NT2/D1 (cell line): ENCODE results near the gene GLUL.

Source experiments
- DNase-seq: peaks from one replicate; pipeline ENCODE4 v3.0.0-alpha.2; 2011; ENCODE audit warnings: low read depth, low spot score
- H3K27me3 ChIP-seq: 2 replicates; pipeline ENCODE4 v1.6.0; 2011; ENCODE audit warnings: mild to moderate bottlenecking; ENCODE audit not compliant: insufficient read length, insufficient read depth
- H3K36me3 ChIP-seq: 2 replicates; pipeline ENCODE4 v1.6.1; 2011; ENCODE audit warnings: mild to moderate bottlenecking, low read length, mixed read lengths; ENCODE audit not compliant: insufficient read depth, insufficient read length
- H3K4me1 ChIP-seq: 2 replicates; pipeline ENCODE4 v1.5.1; 2011; ENCODE audit not compliant: insufficient read depth, insufficient read length
- H3K4me3 ChIP-seq: 2 replicates; pipeline ENCODE4 v1.5.1; 2011; ENCODE audit warnings: low read depth; ENCODE audit not compliant: insufficient read length
- H3K9ac ChIP-seq: 2 replicates; pipeline ENCODE4 v1.6.0; 2011; ENCODE audit warnings: low read depth; ENCODE audit not compliant: insufficient read length
- H3K9me3 ChIP-seq: 2 replicates; pipeline ENCODE4 v1.5.1; 2011; ENCODE audit warnings: mild to moderate bottlenecking, low read length; ENCODE audit not compliant: insufficient read depth
- SUZ12 ChIP-seq: IDR thresholded peaks from 2 replicates; pipeline ENCODE4 v1.6.1; 2011; ENCODE audit not compliant: insufficient read length, insufficient read depth; ENCODE audit errors: extremely low read depth
- YY1 ChIP-seq: IDR thresholded peaks from 2 replicates; pipeline ENCODE4 v1.6.1; 2011; ENCODE audit not compliant: insufficient read length, insufficient read depth
- ZNF274 ChIP-seq: IDR thresholded peaks from 2 replicates; pipeline ENCODE4 v1.6.1; 2011; ENCODE audit warnings: mild to moderate bottlenecking, low read depth, low read length

The GLUL gene

DNA sequence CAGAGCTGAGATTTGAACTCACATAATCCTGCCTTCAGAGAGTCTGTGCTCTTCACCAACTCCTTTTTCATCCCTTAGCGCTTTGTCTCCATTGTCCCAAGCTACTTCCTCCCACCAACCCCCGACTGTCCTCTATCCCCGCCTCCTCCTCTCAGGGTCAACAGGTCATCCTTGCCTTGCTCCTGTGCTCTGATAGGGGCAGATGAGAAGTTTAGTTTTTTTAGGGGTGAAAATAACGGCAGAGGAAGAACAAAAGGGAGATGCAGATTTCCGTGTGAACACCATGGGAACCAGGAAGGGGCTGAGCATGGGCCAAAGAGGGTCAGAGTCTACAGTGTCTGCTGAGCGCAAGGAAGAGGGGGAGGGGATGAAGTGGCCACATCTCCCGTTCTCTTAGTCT, 31.9 kb downstream of the GLUL start:
- Histone ChIP-seq H3K9me3 (no peaks in the 10 kb centered on the region), H3K4me1 (peaks cover 9% of the 10 kb centered on the region), H3K36me3 (no peaks in the 10 kb centered on the region), H3K27me3 (no peaks in the 10 kb centered on the region), H3K4me3 (no peak overlapping the region), H3K9ac (no peak overlapping the region)
- no peak for DNase-seq
- TF ChIP-seq SUZ12, result no peak
- TF ChIP-seq ZNF274, result no peak
- TF ChIP-seq YY1, result no peak

DNA sequence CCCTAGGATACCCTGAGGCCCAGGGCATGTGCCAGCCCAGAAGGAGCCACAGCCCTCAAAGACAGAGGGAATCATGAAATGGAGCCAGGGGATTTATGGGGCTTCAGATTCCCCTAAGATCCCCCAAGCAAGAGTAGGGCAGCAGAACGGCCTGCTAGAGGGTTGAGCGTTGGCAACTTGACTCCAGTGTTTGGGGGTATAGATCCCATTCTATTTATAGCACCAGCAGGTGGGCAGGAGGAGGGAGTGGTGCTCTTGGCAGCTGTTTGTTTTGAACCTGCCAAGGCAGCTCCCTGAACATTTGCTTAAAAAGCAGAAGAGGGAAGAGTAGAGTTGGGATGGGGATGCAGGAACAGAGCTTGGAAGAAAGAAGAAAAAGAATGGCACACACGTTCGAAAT, 33.7 kb downstream of the GLUL start:
- Histone ChIP-seq H3K4me3 (no peak overlapping the region), H3K9me3 (no peaks in the 10 kb centered on the region), H3K36me3 (no peaks in the 10 kb centered on the region), H3K4me1 (peaks cover 9% of the 10 kb centered on the region), H3K9ac (no peak overlapping the region), H3K27me3 (no peaks in the 10 kb centered on the region)
- no peak for TF ChIP-seq ZNF274
- no peak for DNase-seq

DNA sequence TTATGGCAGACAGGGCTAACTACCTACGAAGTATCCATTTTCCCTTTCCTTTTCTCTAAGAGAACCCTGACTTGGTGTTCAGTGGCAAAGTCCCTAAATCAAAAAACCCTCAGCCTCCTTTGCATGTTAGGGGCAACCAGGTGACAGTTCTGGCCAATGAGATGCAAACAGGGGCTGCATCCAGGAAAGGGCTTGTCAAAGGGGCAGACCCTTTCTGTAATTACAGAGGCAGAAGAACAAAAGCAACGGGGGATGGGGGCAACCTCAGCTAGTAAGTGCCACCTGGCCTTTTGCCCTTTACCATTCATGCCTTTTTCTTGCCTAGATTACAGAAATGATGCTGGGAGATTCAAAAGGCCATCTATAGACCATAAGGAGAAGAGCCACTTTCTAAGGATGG, 34.4 kb downstream of the GLUL start:
- H3K9me3 ChIP-seq, result no peaks in the 10 kb centered on the region
- no peaks in the 10 kb centered on the region for H3K36me3 ChIP-seq
- no peak overlapping the region for H3K4me3 ChIP-seq
- DNase-seq, result peak; percentile 46
- TF ChIP-seq YY1, result no peak
- TF ChIP-seq SUZ12, result no peak
- TF ChIP-seq ZNF274, result no peak
- H3K27me3 ChIP-seq, result no peaks in the 10 kb centered on the region
- no peak overlapping the region for H3K9ac ChIP-seq
- H3K4me1 ChIP-seq, result peaks cover 9% of the 10 kb centered on the region

DNA sequence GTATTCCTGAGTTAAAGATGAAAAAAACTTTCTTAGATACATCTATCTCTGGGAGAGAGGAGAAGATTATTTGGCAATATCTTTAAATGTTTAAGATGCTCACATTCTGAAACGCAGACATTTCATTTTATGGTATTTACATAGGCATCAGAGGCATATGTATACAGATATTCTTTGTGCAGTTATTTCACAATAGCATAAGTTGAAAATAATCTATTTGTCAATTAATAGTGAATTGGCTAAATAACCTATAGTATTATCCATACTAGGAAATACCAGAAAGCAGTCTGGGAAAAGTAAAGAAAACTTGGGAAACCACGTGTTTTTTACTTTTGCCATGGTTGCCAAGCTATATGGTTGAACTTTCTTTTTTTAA, 35.9 kb downstream of the GLUL start:
- no peak overlapping the region for H3K4me3 ChIP-seq

DNA sequence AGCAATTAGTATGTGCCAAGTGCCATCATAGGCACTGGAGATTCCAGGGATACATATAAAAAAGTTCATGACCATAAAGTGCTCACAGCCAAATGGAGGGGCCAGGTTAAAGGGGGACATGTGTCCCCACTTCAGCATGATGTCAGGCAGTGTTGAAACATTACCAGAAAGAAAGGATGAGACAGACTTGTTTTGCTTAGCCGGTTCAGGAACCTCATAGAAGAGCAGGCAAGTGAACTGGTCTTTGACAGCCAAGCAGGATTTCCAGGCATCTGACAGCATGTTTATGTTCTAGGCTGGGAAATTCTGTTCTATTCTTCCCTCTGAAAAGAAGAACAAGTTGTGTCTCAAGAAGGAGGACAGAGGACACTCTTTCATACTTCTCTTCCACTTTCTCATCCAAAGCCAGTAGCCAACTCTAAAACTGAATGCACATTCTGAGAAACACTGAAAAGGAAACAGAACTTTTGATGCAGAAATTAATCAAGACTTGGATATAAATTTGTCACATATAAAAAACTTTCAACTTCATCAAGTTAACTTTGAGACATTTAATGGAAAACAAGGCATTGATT, 39.7 kb downstream of the GLUL start:
- TF ChIP-seq SUZ12, result no peak
- TF ChIP-seq YY1, result no peak
- no peak for TF ChIP-seq ZNF274

More for the DNA sequence above, 35.9 kb downstream of the GLUL start:
- no peak for TF ChIP-seq YY1
- TF ChIP-seq ZNF274, result no peak
- no peak for TF ChIP-seq SUZ12
- Histone ChIP-seq H3K9ac (no peak overlapping the region), H3K36me3 (no peaks in the 10 kb centered on the region), H3K9me3 (no peaks in the 10 kb centered on the region), H3K27me3 (no peaks in the 10 kb centered on the region), H3K4me1 (peaks cover 9% of the 10 kb centered on the region)
- DNase-seq, result no peak

DNA sequence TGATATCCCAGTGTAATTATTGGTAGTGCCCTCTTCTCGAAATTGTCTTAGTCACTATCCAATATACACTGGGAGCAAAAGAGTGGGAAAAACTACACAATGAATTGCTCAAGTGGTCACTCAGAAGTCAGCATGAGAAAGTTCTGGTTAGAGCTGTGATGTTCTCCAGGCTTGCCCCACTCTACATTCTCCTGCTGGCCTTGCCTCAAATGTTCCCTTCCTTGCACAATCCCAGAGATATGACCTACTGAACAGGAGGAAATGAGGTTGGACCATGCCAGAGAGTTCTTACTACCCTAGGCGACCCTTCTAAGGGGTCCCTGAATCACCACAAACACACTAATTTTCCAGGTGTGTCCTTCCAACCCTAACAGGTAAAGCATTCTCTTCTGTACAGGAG, 40.8 kb downstream of the GLUL start:
- no peaks in the 10 kb centered on the region for H3K27me3 ChIP-seq
- DNase-seq, result no peak
- TF ChIP-seq ZNF274, result no peak
- TF ChIP-seq YY1, result no peak
- TF ChIP-seq SUZ12, result no peak

More for the DNA sequence above, 39.7 kb downstream of the GLUL start:
- Histone ChIP-seq H3K9ac (no peak overlapping the region), H3K4me1 (peaks cover 7% of the 10 kb centered on the region), H3K27me3 (no peaks in the 10 kb centered on the region), H3K36me3 (no peaks in the 10 kb centered on the region), H3K4me3 (no peak overlapping the region), H3K9me3 (no peaks in the 10 kb centered on the region)
- DNase-seq, result no peak

DNA sequence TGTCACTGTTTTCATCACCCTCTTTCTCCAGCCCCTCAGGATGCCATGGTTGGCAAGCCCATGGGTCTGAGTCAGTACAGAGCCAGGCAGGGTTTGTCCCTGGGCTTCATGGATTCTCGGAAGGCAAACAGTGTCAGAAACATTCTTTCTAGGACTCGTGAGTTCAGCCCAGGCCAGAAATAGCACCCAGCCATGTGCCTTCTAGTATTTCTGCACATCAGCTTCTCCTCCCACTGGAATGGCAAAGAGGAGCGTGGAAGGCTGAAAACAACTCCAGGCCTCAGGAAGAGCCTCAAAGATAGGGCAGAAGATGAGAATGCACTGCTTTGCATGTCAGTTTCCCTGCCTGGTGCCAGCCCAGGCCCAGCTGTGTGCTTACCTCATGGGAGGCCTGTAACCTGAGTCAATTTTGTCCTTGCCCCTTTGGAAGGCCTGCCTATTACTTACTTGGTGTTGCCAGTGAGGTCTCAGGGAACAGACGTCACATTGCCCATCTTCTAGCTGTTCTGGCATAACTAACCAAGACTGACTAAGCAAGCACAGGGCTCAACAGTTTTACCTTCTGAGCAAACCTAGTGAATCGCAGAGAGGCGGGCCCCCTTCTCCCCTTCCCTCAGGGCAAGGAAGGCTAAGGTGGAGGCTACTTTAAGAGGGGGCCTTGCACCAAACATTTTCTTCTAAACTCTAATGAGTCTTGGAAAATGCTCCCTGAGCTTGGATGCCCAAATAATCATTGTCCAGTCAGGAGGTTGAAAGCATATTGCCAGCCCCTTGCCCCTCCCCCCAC, 42.4 kb downstream of the GLUL start:
- TF ChIP-seq ZNF274 (no peak), YY1 (no peak), SUZ12 (no peak)

More for the DNA sequence above, 40.8 kb downstream of the GLUL start:
- Histone ChIP-seq H3K9me3 (no peaks in the 10 kb centered on the region), H3K4me1 (peaks cover 7% of the 10 kb centered on the region), H3K4me3 (no peak overlapping the region), H3K9ac (no peak overlapping the region), H3K36me3 (no peaks in the 10 kb centered on the region)

More for the DNA sequence above, 42.4 kb downstream of the GLUL start:
- Histone ChIP-seq H3K36me3 (no peaks in the 10 kb centered on the region), H3K4me1 (peaks cover 7% of the 10 kb centered on the region), H3K4me3 (no peak overlapping the region), H3K9me3 (no peaks in the 10 kb centered on the region), H3K9ac (peak overlapping the region; percentile 15), H3K27me3 (no peaks in the 10 kb centered on the region)
- DNase-seq, result no peak
